ENCODE results near the gene SLC4A5.

The SLC4A5 gene

GRCh38 chr2:74278176-74278575 lies 65.0 kb downstream of the SLC4A5 start:
- no peak for DNase-seq (ENCODE audit: low read depth in 3 of 3, low spot score in 1 of 3)

- no peak for DNase-seq (ENCODE audit: low read depth in 3 of 3, low spot score in 1 of 3)
Measured at GRCh38 chr2:74275228-74275627, 68.0 kb downstream of the SLC4A5 start.

GRCh38 chr2:74269667-74270066 lies 73.5 kb downstream of the SLC4A5 start:
- no peak for DNase-seq (ENCODE audit: low read depth in 3 of 3, low spot score in 1 of 3)

GRCh38 chr2:74267068-74267467 lies 76.1 kb downstream of the SLC4A5 start:
- DNase-seq (ENCODE audit: low read depth in 3 of 3, low spot score in 1 of 3): peak in 1 of 3 donors; percentile 21

GRCh38 chr2:74264281-74264680 lies 78.9 kb downstream of the SLC4A5 start:
- no peak for DNase-seq (ENCODE audit: low read depth in 3 of 3, low spot score in 1 of 3)

GRCh38 chr2:74262681-74263080 lies 80.5 kb downstream of the SLC4A5 start:
- no peak for DNase-seq (ENCODE audit: low read depth in 3 of 3, low spot score in 1 of 3)

- no peak for DNase-seq (ENCODE audit: low read depth in 3 of 3, low spot score in 1 of 3)
Measured at GRCh38 chr2:74261204-74261864, 81.9 kb downstream of the SLC4A5 start.

GRCh38 chr2:74260495-74260894 lies 82.7 kb downstream of the SLC4A5 start:
- no peak for DNase-seq (ENCODE audit: low read depth in 3 of 3, low spot score in 1 of 3)

GRCh38 chr2:74259733-74260132 lies 83.5 kb downstream of the SLC4A5 start:
- DNase-seq (ENCODE audit: low read depth in 3 of 3, low spot score in 1 of 3): no peak

GRCh38 chr2:74259191-74259590 lies 84.0 kb downstream of the SLC4A5 start:
- no peak for DNase-seq (ENCODE audit: low read depth in 3 of 3, low spot score in 1 of 3)

GRCh38 chr2:74255660-74256213 lies 87.5 kb downstream of the SLC4A5 start:
- DNase-seq (ENCODE audit: low read depth in 3 of 3, low spot score in 1 of 3): no peak

GRCh38 chr2:74253971-74254310 lies 89.3 kb downstream of the SLC4A5 start:
- no peak for DNase-seq (ENCODE audit: low read depth in 3 of 3, low spot score in 1 of 3)

GRCh38 chr2:74253306-74253970 lies 89.8 kb downstream of the SLC4A5 start:
- no peak for DNase-seq (ENCODE audit: low read depth in 3 of 3, low spot score in 1 of 3)

GRCh38 chr2:74252862-74253261 lies 90.4 kb downstream of the SLC4A5 start:
- DNase-seq (ENCODE audit: low read depth in 3 of 3, low spot score in 1 of 3): no peak

GRCh38 chr2:74252036-74252435 lies 91.2 kb downstream of the SLC4A5 start:
- no peak for DNase-seq (ENCODE audit: low read depth in 3 of 3, low spot score in 1 of 3)

GRCh38 chr2:74250189-74250631 lies 93.0 kb downstream of the SLC4A5 start:
- DNase-seq (ENCODE audit: low read depth in 3 of 3, low spot score in 1 of 3): peak in 2 of 3 donors; percentile 9 to 39

GRCh38 chr2:74249406-74250122 lies 93.7 kb downstream of the SLC4A5 start:
- DNase-seq (ENCODE audit: low read depth in 3 of 3, low spot score in 1 of 3): no peak

GRCh38 chr2:74246496-74247195 lies 96.6 kb downstream of the SLC4A5 start:
- no peak for DNase-seq (ENCODE audit: low read depth in 3 of 3, low spot score in 1 of 3)

- DNase-seq (ENCODE audit: low read depth in 3 of 3, low spot score in 1 of 3): no peak
Measured at GRCh38 chr2:74244286-74244685, 98.9 kb downstream of the SLC4A5 start.

GRCh38 chr2:74242354-74243071 lies 100.7 kb downstream of the SLC4A5 start:
- DNase-seq (ENCODE audit: low read depth in 3 of 3, low spot score in 1 of 3): no peak

- no peak for DNase-seq (ENCODE audit: low read depth in 3 of 3, low spot score in 1 of 3)
Measured at GRCh38 chr2:74239346-74239745, 103.9 kb downstream of the SLC4A5 start.

Measured in stimulated activated CD4-positive, alpha-beta T cell treated with anti-CD3 and anti-CD28 coated beads, TNF-alpha, amount 100 ng/mL, for 1 hour (primary cell).